ENCODE results near the gene OXLD1. TPM values are rescaled to one million over a fixed set of nuclear protein-coding genes. Genes with fewer than 3 reads are reported as not detected.

OXLD1 gene
- 26.7 and 35.1 TPM in 2 replicates for total RNA-seq (ENCODE audit: low replicate concordance)

GRCh38 chr17:81666342-81667191 is at the start of gene OXLD1, which contains the start of gene CCDC137:
TSS of gene OXLD1 (minus strand) at chr17:81666605. CDS start at chr17:81666577, 28 bp downstream.
TSS of gene CCDC137 (plus strand) at chr17:81666737. CDS start at chr17:81666767, 30 bp downstream.

DNA sequence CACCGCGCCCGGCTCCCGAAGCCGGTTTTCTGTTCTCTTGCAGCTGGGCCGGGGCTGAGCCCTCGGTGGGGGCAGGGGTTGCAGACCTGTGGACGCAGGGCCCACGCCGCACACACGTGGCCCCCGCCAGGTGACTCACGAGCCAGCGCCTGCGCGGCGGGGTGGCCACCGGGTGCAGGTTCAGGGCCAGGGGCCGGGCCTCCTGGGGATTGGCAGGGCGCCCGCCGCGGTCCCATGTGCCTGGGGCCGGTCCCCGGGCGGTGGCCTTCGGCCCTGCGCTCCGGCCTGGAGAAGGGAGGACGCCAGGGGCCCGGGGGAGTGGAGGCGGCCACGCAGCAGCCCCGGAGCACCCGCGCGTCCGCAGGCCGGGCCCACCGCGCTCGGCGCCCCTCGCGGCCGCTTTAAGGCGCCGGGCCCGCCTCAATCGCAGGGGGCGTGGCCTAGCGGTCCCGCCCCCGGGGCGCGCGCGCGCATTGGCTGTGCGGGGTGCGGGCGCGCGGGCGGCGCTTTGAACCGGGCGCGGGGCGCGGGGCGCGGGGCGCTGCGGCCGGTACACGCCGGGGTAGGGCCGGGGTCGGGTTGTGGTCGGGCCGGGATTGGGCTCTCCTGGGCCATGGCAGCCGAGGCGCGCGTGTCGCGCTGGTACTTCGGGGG is 45.5 kb upstream of the OXLD1 start, which contains the start of gene SLC25A10:
Gene SLC25A10 (plus strand): TSS at position 471 of the 654 bp plus-strand sequence. CDS start 143 bp downstream, at position 614.

DNA sequence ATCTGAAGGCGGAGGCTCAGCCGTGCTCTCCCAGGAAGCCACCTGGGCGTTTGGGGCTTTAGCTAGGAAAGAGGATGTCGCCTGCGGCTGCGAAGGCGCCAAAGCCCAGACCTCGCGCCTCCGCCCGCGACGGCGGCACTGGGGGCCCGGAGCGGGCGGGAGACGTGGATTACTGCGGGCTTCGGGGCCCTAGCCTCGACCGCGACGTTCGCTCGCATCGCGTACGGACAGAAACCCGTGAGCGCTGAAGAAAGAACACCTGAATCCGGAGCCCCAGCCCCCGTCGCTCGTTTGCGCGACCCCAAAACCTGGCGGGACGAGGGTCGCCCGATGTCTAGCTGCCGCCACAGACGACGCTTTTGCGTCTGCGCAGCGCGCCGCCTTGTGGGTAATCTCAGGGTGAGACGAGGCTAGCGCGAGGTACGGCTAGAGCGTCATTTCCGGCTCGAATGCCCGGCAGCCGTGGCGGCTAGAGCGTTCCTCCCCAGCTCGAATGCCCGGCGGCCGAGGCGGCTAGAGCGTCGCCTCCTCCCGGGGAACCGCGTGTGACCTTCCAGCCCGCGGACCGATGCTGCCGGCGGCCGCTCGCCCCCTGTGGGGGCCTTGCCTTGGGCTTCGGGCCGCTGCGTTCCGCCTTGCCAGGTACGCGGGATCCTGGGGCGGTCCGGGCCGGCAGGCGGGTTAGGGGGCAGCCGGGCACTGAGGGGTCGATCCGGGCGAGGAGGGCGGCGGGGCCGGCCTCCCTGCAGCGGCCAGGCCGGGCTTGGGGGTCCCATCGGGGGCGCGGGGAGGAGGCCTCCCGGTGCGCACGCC is 36.7 kb upstream of the OXLD1 start, which contains the start of gene MRPL12:
Gene MRPL12 (plus strand): TSS at position 434 of the 813 bp plus-strand sequence. CDS start 135 bp downstream, at position 569.

GRCh38 chr17:81683584-81684441 is 17.4 kb upstream of the OXLD1 start, which contains the start of the genes ARL16 and HGS:
TSS of gene ARL16 (minus strand) at chr17:81683797. CDS start at chr17:81683753, 44 bp downstream.
TSS of gene HGS (plus strand) at chr17:81684011. CDS start at chr17:81684067, 56 bp downstream.

GRCh38 chr17:81656118-81656743 is 10.2 kb downstream of the OXLD1 start, which contains the start of gene PDE6G:
TSS of gene PDE6G (minus strand) at chr17:81656542. CDS start at chr17:81653305, 3,237 bp downstream.

DNA sequence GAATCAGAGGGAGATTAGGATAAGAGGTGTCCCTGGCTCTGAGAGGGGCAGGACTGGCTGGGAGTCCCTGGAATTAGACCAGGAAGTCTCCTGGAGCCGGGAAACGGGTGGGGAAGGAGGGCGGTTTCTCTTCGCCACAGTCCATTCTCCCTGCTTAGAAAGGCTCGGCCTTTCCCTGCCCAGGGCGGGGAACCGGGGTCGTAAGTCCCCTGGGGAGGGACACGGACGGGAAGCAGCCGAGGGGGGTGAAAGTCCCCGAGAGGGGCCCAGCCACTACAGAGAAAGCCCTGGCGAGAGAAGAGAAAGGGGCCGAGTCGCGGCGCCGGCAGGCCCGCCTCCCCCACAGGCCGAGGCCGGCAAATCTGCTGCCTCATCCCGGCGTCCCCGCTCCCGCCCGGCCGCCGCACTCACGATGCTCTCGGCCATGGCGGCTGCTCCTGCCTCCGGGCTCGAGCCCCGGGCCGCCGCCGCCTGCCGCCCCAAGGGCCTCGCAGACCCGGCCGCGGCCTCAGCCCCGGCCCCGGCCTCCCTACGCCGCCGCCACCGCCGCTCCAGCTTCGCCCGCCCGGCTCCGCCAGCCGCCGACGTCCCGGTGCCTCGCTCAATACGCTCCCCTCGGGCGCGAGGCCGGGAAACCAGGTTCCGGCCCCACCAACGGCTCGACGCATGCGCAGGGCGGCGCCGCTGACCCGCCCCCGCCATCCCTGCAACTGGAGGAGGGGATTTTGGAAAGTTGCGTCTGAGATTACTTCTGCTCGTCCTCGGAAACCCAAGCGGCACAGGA is 29.7 kb downstream of the OXLD1 start, which contains the start of the genes NPLOC4 and TSPAN10:
Gene NPLOC4 (minus strand): TSS at position 608 of the 784 bp plus-strand sequence. CDS start 182 bp downstream, at position 426.
Gene TSPAN10 (plus strand): TSS at position 692 of the 784 bp plus-strand sequence. CDS start 5,217 bp downstream, outside the sequence.

Other genes starting within 250 kb of the OXLD1 start
- gene ACTG1, start 153.8 kb downstream of the OXLD1 start, total RNA-seq (ENCODE audit: low replicate concordance), result 10,136 and 11,456 TPM in 2 replicates
- gene FSCN2, start 138.2 kb downstream of the OXLD1 start, total RNA-seq (ENCODE audit: low replicate concordance), result 1.1 and 3.2 TPM in 2 replicates
- 14.3 and 23.5 TPM in 2 replicates for gene FAAP100, start 114.3 kb downstream of the OXLD1 start, total RNA-seq (ENCODE audit: low replicate concordance)
- 79.9 and 84.7 TPM in 2 replicates for gene NPLOC4, start 29.5 kb downstream of the OXLD1 start, total RNA-seq (ENCODE audit: low replicate concordance)
- 0.30 and 2.0 TPM in 2 replicates for gene TSPAN10, start 29.4 kb downstream of the OXLD1 start, total RNA-seq (ENCODE audit: low replicate concordance)
- gene PDE6G, start 10.1 kb downstream of the OXLD1 start, total RNA-seq (ENCODE audit: low replicate concordance), result 0.23 and 0.35 TPM in 2 replicates
- gene CCDC137, start 132 bp upstream of the OXLD1 start, total RNA-seq (ENCODE audit: low replicate concordance), result 3.3 and 7.1 TPM in 2 replicates
- 16.7 and 42.8 TPM in 2 replicates for gene ARL16, start 17.2 kb upstream of the OXLD1 start, total RNA-seq (ENCODE audit: low replicate concordance)
- gene HGS, start 17.4 kb upstream of the OXLD1 start, total RNA-seq (ENCODE audit: low replicate concordance), result 53.1 and 66.2 TPM in 2 replicates
- 2.0 and 12.9 TPM in 2 replicates for gene MRPL12, start 36.8 kb upstream of the OXLD1 start, total RNA-seq (ENCODE audit: low replicate concordance)
- 4.7 and 11.3 TPM in 2 replicates for gene SLC25A10, start 45.7 kb upstream of the OXLD1 start, total RNA-seq (ENCODE audit: low replicate concordance)
- not detected in 2 replicates for gene GCGR, start 137.5 kb upstream of the OXLD1 start, total RNA-seq (ENCODE audit: low replicate concordance)
- 85.4 and 140 TPM in 2 replicates for gene MCRIP1, start 166.7 kb upstream of the OXLD1 start, total RNA-seq (ENCODE audit: low replicate concordance)
- 0.15 TPM in 1 of 2 replicates, not detected in the other for gene PPP1R27, start 168.4 kb upstream of the OXLD1 start, total RNA-seq (ENCODE audit: low replicate concordance)
- gene P4HB, start 193.9 kb upstream of the OXLD1 start, total RNA-seq (ENCODE audit: low replicate concordance), result 997 and 1,224 TPM in 2 replicates
- 31.6 and 123 TPM in 2 replicates for gene ARHGDIA, start 204.7 kb upstream of the OXLD1 start, total RNA-seq (ENCODE audit: low replicate concordance)
- 86.2 and 152 TPM in 2 replicates for gene ALYREF, start 225.0 kb upstream of the OXLD1 start, total RNA-seq (ENCODE audit: low replicate concordance)
- 269 and 333 TPM in 2 replicates for gene ANAPC11, start 225.1 kb upstream of the OXLD1 start, total RNA-seq (ENCODE audit: low replicate concordance)
- 0.23 and 0.38 TPM in 2 replicates for gene NPB, start 235.6 kb upstream of the OXLD1 start, total RNA-seq (ENCODE audit: low replicate concordance)
- gene PCYT2, start 244.8 kb upstream of the OXLD1 start, total RNA-seq (ENCODE audit: low replicate concordance), result 42.8 and 43.9 TPM in 2 replicates

Data from smooth muscle cell of the coronary artery (primary cell).